PFSK-1 (cell line): ENCODE measurements around the gene MIR17HG.

Source experiments
- FOXP2 ChIP-seq: optimal IDR thresholded peaks from 2 replicates; pipeline ENCODE3; 2011; ENCODE audit warnings: borderline replicate concordance, control low read depth, inconsistent platforms; ENCODE audit not compliant: insufficient read depth; ENCODE audit errors: extremely low read length, extremely low read depth
- POLR2AphosphoS5 ChIP-seq: IDR thresholded peaks from 2 replicates; pipeline ENCODE4 v1.6.1; 2012; ENCODE audit warnings: low read depth, mild to moderate bottlenecking, control low read depth, low read length, moderate library complexity
- SIN3A ChIP-seq: IDR thresholded peaks from 2 replicates; pipeline ENCODE4 v1.6.1; 2012; ENCODE audit warnings: mild to moderate bottlenecking, low read length, moderate library complexity, borderline replicate concordance; ENCODE audit not compliant: insufficient read depth
- TAF1 ChIP-seq: IDR thresholded peaks from 2 replicates; pipeline ENCODE4 v1.6.1; 2012; ENCODE audit warnings: low read length, control low read depth, borderline replicate concordance; ENCODE audit not compliant: insufficient read depth
- TF ChIP-seq, protein P1 (sequence below), 2 experiments: IDR thresholded peaks; 2 replicates each; pipeline versions ENCODE4 v1.6.1 to v1.8.0; 2011 to 2012; ENCODE audit warnings: low read depth in 2 of 2, low read length in 2 of 2, control low read depth in 1 of 2, inconsistent platforms in 1 of 2, mild to moderate bottlenecking in 1 of 2, moderate library complexity in 1 of 2; ENCODE audit not compliant: insufficient read depth in 1 of 2

Gene MIR17HG

DNA sequence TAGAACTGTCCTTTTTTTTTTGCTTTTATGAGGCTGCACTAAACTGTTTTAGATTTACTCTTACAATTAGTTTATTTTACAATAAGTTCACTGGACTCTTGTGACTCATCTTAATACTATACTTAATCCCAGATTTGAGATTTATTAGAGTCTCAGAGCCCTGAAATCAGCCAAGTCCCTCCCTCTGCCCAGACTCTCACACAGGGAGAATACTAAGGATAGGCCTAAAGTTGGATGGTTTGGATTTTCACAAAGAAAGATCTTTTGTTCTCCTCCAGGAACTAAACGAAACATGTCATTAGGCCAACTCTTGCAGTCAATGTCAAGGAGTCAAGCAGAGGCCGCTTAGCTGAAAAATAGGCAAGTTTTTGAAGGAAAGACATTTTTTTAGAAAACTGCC is 42.7 kb upstream of the MIR17HG start:
- TF ChIP-seq FOXP2 (no peak), POLR2AphosphoS5 (no peak), TAF1 (no peak), SIN3A (no peak)
- TF ChIP-seq, protein P1, sequence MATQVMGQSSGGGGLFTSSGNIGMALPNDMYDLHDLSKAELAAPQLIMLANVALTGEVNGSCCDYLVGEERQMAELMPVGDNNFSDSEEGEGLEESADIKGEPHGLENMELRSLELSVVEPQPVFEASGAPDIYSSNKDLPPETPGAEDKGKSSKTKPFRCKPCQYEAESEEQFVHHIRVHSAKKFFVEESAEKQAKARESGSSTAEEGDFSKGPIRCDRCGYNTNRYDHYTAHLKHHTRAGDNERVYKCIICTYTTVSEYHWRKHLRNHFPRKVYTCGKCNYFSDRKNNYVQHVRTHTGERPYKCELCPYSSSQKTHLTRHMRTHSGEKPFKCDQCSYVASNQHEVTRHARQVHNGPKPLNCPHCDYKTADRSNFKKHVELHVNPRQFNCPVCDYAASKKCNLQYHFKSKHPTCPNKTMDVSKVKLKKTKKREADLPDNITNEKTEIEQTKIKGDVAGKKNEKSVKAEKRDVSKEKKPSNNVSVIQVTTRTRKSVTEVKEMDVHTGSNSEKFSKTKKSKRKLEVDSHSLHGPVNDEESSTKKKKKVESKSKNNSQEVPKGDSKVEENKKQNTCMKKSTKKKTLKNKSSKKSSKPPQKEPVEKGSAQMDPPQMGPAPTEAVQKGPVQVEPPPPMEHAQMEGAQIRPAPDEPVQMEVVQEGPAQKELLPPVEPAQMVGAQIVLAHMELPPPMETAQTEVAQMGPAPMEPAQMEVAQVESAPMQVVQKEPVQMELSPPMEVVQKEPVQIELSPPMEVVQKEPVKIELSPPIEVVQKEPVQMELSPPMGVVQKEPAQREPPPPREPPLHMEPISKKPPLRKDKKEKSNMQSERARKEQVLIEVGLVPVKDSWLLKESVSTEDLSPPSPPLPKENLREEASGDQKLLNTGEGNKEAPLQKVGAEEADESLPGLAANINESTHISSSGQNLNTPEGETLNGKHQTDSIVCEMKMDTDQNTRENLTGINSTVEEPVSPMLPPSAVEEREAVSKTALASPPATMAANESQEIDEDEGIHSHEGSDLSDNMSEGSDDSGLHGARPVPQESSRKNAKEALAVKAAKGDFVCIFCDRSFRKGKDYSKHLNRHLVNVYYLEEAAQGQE (IDR thresholded peaks at IDR 0.05; ENCODE audit: insufficient read depth in 1 of 2, low read depth in 2 of 2, low read length in 2 of 2), result no peak

DNA sequence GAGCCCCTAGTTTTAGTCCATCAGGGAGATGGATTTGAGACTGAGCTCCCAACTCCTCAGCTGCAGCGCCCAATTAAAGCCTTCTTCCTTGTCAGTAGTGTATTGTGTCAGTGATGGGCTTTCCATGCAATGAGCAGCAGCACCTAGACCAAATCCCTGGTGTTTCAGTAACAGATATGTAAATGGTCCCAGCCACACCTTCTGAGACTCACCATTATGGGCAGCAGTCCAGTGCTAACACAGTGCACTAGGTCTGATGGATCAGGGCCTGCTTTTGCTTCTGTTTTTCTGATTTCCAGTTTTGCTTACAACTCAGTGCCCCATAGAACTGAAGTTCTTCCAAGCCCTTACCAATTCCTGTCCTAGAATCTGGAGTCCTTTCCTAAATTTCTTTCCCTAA is 41.8 kb upstream of the MIR17HG start:
- TF ChIP-seq FOXP2 (no peak), POLR2AphosphoS5 (no peak), TAF1 (no peak), SIN3A (no peak)
- TF ChIP-seq, protein P1 (IDR thresholded peaks at IDR 0.05; ENCODE audit: insufficient read depth in 1 of 2, low read depth in 2 of 2, low read length in 2 of 2), result no peak

DNA sequence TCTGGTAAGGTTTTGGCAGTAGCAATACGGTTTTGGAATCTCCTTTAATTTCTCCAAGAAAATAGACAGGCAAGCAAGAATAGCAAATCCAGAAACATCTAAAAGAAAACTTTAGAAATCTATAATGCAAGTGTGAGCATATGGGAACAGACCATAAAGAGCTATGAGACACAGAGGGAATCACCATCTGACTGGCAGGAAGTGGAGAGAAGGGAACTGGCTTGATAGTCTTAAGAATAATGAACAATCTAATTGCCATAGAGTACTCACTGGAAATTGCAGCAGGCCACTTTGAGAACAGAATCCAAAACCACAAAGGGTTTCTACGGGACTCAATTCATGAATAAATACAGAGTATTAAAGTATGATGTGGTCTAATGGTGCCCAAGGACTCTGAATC is 39.6 kb upstream of the MIR17HG start:
- TF ChIP-seq SIN3A (no peak), FOXP2 (no peak)
- TF ChIP-seq, protein P1 (IDR thresholded peaks at IDR 0.05; ENCODE audit: insufficient read depth in 1 of 2, low read depth in 2 of 2, low read length in 2 of 2), result no peak

DNA sequence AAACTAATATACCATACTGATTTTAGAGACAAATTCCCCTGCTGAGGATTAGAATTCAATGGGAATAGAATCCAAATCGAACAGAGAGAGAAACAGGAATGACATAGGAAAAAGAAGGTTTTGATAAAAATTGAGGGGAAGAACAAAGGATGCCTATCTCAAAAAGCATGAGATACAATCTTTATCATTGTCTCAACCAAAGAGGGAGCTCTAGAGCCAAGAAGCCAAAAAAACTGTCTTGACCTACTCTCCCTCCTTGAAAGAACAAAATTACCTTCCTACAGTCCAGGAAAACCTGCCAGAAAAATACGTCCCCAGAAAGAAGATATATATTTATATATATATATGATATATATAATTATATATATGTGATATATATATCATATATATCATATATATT is 39.2 kb upstream of the MIR17HG start:
- TF ChIP-seq POLR2AphosphoS5 (no peak), FOXP2 (no peak), TAF1 (no peak), SIN3A (no peak)
- TF ChIP-seq, protein P1 (IDR thresholded peaks at IDR 0.05; ENCODE audit: insufficient read depth in 1 of 2, low read depth in 2 of 2, low read length in 2 of 2), result no peak

DNA sequence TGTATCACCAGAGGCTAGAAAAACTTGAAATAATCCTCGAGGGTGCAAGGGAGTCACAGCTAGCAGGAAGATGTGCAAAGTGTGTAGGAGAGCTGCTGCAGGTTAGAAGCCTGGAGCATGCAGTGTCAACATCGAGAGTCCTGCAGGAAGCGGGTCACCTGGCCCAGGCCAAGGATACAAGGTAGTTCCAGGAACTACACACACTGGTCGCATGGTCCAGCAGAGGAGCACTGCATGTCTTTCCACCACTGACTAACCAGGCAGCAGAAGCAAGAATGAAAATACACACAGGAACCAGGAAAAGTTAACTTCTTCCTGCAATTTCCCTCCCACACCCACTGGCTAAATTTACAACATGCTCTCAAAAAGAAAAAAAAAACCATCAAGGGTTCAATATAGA is 36.0 kb upstream of the MIR17HG start:
- TF ChIP-seq, protein P1 (IDR thresholded peaks at IDR 0.05; ENCODE audit: insufficient read depth in 1 of 2, low read depth in 2 of 2, low read length in 2 of 2), result no peak
- TF ChIP-seq TAF1, result no peak
- TF ChIP-seq FOXP2, result no peak
- no peak for TF ChIP-seq SIN3A
- no peak for TF ChIP-seq POLR2AphosphoS5
